GM21786 (cell line): ENCODE data around the gene INPP5F.

ENCODE experiments used
- ATAC-seq: cut with Tn5 transposase; IDR thresholded peaks from one replicate; pipeline ENCODE4 v1.9.1; 2021; ENCODE audit not compliant: unreplicated experiment

Gene INPP5F

DNA sequence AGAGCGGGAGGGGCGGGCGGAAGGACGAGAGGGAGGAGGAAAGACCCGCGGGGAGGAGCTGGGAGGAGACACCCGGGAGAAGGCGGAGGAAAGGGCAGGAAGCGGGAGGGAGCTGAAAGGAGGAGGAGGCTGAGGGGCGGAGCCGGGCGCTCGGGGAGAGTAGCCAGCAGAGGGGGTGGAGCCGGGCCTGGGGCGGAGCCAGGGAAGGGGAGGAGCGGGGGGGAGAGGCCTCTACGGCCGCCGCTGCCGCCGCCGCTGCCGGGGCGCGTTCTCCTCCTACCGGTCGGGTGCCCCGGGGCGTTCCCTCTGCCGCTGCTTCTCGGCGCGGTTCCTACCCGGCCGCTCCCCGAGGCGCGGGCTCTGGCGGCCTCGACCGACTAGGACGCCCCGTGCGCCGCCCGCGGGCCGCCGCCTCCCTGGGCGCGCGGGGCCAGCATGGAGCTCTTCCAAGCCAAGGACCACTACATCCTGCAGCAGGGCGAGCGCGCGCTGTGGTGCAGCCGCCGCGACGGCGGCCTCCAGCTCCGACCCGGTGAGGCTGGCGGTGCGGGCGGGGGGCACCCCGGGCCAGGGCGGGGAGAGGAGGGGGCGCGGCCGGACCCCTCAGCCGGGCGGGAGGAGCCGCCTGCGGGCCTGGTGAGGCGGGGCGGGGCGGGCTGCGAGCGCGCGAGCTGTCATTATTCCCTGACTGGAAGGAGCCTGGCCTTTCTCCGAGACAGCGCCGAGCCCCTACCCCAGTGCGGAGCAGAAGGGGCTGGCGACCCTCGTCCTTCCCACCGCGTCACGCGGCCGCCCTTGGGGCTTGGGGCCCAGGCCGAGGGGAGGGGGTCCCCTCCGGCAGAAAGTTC lies at the start of gene INPP5F:
Gene INPP5F, plus strand, starts transcription at position 223 of the 848 bp plus-strand sequence. Its CDS starts 213 bp downstream, at position 436.
- ATAC-seq = peak; percentile 83

DNA sequence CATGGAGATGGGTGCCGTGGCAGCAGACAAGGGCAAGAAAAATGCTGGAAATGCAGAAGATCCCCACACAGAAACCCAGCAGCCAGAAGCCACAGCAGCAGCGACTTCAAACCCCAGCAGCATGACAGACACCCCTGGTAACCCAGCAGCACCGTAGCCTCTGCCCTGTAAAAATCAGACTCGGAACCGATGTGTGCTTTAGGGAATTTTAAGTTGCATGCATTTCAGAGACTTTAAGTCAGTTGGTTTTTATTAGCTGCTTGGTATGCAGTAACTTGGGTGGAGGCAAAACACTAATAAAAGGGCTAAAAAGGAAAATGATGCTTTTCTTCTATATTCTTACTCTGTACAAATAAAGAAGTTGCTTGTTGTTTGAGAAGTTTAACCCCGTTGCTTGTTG lies 48.7 kb upstream of the INPP5F start:
- ATAC-seq = no peak

- no peak for ATAC-seq
Observed at GRCh38 chr10:119677904-119678755, 47.7 kb upstream of the INPP5F start.

DNA sequence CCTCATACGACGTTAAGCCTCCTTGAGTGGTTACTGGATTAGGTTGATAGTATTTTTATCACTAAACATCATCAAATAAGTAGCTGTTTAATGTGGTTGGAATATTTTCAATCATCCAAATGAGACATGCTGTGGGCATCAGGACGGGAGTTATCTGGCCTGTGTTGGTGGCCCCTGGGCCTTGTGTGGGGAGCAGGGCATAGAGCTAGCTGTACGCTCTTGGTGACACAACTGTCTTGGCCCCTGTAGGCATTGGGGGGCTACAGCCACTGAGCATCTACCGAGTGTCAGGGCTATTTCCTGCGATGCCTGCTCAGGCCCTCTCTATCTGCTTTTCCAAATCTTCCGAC lies 46.4 kb upstream of the INPP5F start:
- ATAC-seq = no peak

- no peak for ATAC-seq
Observed at GRCh38 chr10:119680050-119680449, 45.8 kb upstream of the INPP5F start.

DNA sequence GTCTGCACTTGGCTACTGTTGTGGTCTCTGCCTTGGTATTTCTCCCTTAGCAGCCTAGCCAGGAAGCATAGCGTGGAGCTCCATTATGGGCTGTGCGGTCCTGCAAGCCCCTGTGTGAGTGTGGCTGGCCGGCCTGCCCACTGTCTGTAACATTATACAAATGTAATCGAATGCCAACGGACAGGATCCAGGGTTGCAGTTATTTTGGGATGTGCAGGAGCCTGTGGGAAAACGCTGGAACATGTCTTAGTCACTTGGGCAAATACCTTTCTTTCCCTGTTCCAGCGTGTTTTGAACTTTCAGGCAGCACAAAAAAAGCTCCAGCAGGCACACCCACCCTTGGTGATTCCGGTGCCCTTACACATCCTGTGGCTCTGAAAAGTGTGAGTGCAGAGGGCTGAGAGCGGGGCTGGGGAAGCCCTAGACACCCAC lies 45.2 kb upstream of the INPP5F start:
- ATAC-seq = no peak

GRCh38 chr10:119686465-119687191 lies 39.2 kb upstream of the INPP5F start:
- peak; percentile 75 for ATAC-seq

GRCh38 chr10:119687192-119688032 lies 38.4 kb upstream of the INPP5F start:
- no peak for ATAC-seq

DNA sequence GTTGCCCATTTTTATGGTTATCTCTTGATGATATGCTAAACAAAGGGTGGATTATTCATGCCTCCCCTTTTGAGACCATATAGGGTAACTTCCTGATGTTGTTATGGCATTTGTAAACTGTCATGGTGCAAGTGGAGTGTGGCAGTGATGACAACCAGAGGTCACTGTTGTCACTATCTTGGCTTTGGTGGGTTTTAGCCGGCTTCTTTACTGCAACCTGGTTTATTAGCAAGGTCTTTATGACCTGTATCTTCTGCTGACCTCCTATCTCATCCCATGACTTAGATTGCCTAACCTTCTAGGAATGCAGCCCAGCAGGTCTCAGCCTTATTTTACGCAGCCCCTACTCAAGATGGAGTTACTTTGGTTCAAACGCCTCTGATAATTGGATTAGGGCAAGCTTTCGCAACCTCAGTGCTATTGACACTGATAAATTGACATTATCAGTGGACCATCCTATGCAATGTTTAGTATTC lies 37.8 kb upstream of the INPP5F start:
- no peak for ATAC-seq

- ATAC-seq = no peak
Observed at GRCh38 chr10:119689016-119689580, 36.8 kb upstream of the INPP5F start.

GRCh38 chr10:119691726-119692125 lies 34.1 kb upstream of the INPP5F start:
- ATAC-seq = no peak

- no peak for ATAC-seq
Observed at GRCh38 chr10:119693262-119693957, 32.4 kb upstream of the INPP5F start.

GRCh38 chr10:119694608-119695007 lies 31.2 kb upstream of the INPP5F start:
- no peak for ATAC-seq

DNA sequence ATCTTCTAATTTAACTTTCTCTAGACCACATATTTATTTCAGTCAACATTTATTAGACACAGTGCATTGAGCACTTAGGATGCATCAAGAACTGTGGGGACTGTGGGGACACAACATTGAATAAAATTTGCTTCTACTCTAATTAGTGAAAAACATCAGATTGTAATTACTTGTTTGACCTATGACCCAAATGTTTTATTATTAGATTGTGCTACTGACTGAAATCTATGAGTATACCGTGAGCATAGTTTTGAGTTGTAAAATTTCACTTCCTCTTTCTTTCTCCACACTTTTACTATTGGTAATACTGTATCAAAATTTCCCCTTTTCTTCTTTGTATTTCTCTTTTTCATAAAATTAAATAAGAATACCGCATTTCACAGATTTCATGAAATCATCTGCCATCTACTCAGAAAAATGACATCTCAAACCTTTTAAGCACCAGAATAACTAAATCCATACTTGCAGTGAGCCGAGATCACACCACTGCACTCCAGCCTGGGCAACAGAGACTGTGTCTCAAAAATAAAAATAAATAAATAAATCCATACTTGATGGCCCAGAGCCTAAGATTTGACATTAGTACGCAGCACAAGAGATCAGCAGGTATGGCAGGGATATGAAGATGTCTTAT lies 25.4 kb upstream of the INPP5F start:
- peak; percentile 49 for ATAC-seq

- ATAC-seq = no peak
Observed at GRCh38 chr10:119701861-119702260, 24.0 kb upstream of the INPP5F start.

- ATAC-seq = no peak
Observed at GRCh38 chr10:119702583-119702982, 23.3 kb upstream of the INPP5F start.

DNA sequence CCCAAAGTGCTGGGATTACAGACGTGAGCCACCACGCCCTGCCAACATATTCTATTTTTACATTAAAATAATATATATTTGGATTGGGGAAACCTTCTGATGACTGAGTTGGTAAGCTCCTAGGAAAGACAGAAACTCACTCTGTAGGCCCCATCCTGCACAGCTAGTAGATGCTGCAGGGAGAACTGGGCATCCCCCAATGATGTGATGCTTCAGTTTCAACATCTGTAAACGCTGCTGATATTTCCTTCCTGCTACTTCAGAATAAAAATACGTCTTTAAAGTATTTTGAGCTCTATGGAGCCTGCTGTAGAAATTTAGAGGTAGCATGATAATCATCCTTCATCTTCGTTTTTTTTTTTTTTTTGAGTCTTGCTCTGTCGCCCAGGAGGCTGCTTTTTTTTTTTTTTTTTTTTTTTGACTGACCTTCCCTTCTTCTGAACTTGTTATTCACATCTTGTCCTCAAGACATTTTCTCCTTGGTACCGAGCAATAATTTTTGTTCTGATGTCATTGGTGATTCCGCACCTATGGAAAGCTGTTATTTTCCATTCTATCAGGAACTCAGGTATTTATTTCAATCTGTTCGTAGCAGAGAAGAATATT lies 21.8 kb upstream of the INPP5F start:
- no peak for ATAC-seq

DNA sequence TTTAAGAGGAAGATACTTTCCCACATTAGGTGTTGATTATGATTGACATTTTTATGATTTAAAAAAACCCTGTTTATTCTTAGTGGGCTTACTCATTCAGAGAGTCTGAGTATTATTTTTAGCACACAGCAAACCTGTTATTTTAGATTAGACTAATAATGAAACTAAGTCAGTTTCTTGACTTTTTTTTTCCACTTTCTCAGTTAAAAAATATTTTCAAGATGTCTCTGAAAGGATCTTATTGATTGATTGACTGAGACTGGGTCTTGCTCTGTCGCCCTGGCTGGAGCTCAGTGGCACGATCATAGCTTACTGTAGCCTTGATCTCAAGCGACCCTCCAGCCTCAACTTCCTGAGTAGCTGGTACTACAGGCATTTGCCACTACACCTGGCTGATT lies 20.4 kb upstream of the INPP5F start:
- peak; percentile 49 for ATAC-seq
